Breast epithelium (tissue), 4 donors: ENCODE results near the gene ZNF440. TPM values are rescaled to one million over a fixed set of nuclear protein-coding genes. Genes with fewer than 3 reads are reported as not detected.
"Not testable (repeated sequence)": the region's sequence is repeated elsewhere in the genome, so short reads cannot be mapped to it uniquely, and the experiment has no call there.

Experiments
- DNase-seq, 2 donors: peaks; one replicate each; pipeline ENCODE4 v3.0.0-alpha.2; 2019; ENCODE audit warnings: low spot score in 2 of 2
- H3K27ac ChIP-seq, 2 donors: fragments of 200-600 bp; sonication (generic) in 1 of 2; one replicate each; pipeline ENCODE4 v1.5.1; 2016 to 2019; ENCODE audit warnings: mild to moderate bottlenecking in 1 of 2
- H3K27me3 ChIP-seq, 2 donors: fragments of 200-600 bp; sonication (generic) in 1 of 2; one replicate each; pipeline versions ENCODE4 v1.5.1 to v1.6.0; 2017 to 2019; ENCODE audit warnings: control low read depth in 1 of 2, mild to moderate bottlenecking in 1 of 2
- H3K36me3 ChIP-seq: fragments of 200-600 bp; one replicate; pipeline ENCODE4 v1.5.1; 2019
- H3K4me1 ChIP-seq, 2 donors: fragments of 200-600 bp; sonication (generic); one replicate each; pipeline ENCODE4 v1.5.1; 2016 to 2019; ENCODE audit warnings: control low read depth in 1 of 2
- H3K4me3 ChIP-seq, 3 donors: fragments of 200-600 bp; sonication (generic); 1 replicate in 2 of 3; 2 replicates in 1 of 3; pipeline ENCODE4 v1.5.1; 2016 to 2019; ENCODE audit warnings: mild to moderate bottlenecking in 3 of 3, moderate library complexity in 2 of 3
- H3K9me3 ChIP-seq, 2 donors: fragments of 200-600 bp; sonication (generic) in 1 of 2; one replicate each; pipeline ENCODE4 v1.5.1; 2016 to 2019; ENCODE audit warnings: control low read depth in 1 of 2
- CTCF ChIP-seq, 3 donors: fragments of 450-650 bp; IDR thresholded peaks; one replicate each; pipeline ENCODE4 v1.5.1; 2016 to 2017; ENCODE audit warnings: antibody characterized with exemption in 3 of 3, mild to moderate bottlenecking in 3 of 3, moderate library complexity in 3 of 3
- POLR2A ChIP-seq: fragments of 450-650 bp; IDR thresholded peaks from one replicate; pipeline ENCODE4 v1.6.1; 2016; ENCODE audit warnings: antibody characterized with exemption, mild to moderate bottlenecking, moderate library complexity
- POLR2AphosphoS5 ChIP-seq, 3 donors: sonication (generic); formaldehyde crosslinking; IDR thresholded peaks; one replicate each; pipeline ENCODE4 v1.6.1; 2017; ENCODE audit warnings: antibody characterized with exemption in 3 of 3
- intact Hi-C: fragments of 100-400 bp; cut with DNase I; formaldehyde crosslinking; loops from one replicate; pipeline ENCODE4 v1.15.1; 2023; ENCODE audit warnings: low total_unique reads
- total RNA-seq, 3 donors: library from RNA; depleted of rRNA; stranded (reverse); fragments of >200 nt; gene quantifications; one replicate each; pipeline ENCODE4 v1.1.0, GENCODE V29; 2016

ZNF440 gene
- total RNA-seq, result 10 to 100 TPM in 2 of 3 donors, 1 to 10 TPM in 1; 9.8 to 16.4 (median 16.0) TPM

GRCh38 chr19:11814029-11814699 is at the start of gene ZNF440:
Gene ZNF440 (plus strand): TSS chr19:11814273. CDS start chr19:11814448, 175 bp downstream.
- TF ChIP-seq POLR2A (peak; percentile 85), CTCF (IDR thresholded peaks at IDR 0.05) (no peak), POLR2AphosphoS5 (IDR thresholded peaks at IDR 0.05) (peak; percentile 74 to 93 (median 85))
- peak; percentile 96 to 97 for DNase-seq
- peak within 1 kb of the TSS; percentile 92 to 98 for H3K27ac ChIP-seq
- H3K9me3 ChIP-seq, result no peaks in the 10 kb centered on the region
- intact Hi-C loops, result no loop called here
- no peaks in the 10 kb centered on the region for H3K27me3 ChIP-seq
- H3K36me3 ChIP-seq, result no peaks in the 10 kb centered on the region
- H3K4me3 ChIP-seq, result peak within 1 kb of the TSS; percentile 66 to 91 (median 84)
- H3K4me1 ChIP-seq, result no peaks in the 10 kb centered on the region

- Histone ChIP-seq H3K36me3 (no peaks in the 10 kb centered on the region), H3K4me3 (peak within 1 kb of the TSS; percentile 80 to 91 (median 89)), H3K4me1 (peaks cover 2 to 3% of the 10 kb centered on the region in 2 donors), H3K27me3 (no peaks in the 10 kb centered on the region), H3K27ac (peak within 1 kb of the TSS; percentile 96 to 99), H3K9me3 (peaks cover under 1 to 9% of the 10 kb centered on the region in 2 donors)
- peak; percentile 23 for TF ChIP-seq POLR2A
- peak; percentile 82 to 89 (median 83) for TF ChIP-seq POLR2AphosphoS5 (IDR thresholded peaks at IDR 0.05)
- peak in 1 of 3 donors; percentile 5 for TF ChIP-seq CTCF (IDR thresholded peaks at IDR 0.05)
- intact Hi-C loops, result loop anchor here (5.0 kb wide), 1 partner anchor 875 kb away; no protein-coding TSS in a partner anchor
- DNase-seq, result peak; percentile 96 to 98
Observed at GRCh38 chr19:11766597-11767591, 47.2 kb upstream of the ZNF440 start, which contains the start of gene ZNF441. Gene ZNF441 (plus strand): TSS chr19:11767000. CDS start chr19:11767194, 194 bp downstream.

GRCh38 chr19:11767633-11768133 is 46.4 kb upstream of the ZNF440 start:
- intact Hi-C loops, result loop anchor here (5.0 kb wide), 1 partner anchor 875 kb away; no protein-coding TSS in a partner anchor
- H3K9me3 ChIP-seq, result peaks cover 8 to 17% of the 10 kb centered on the region in 2 donors
- H3K4me1 ChIP-seq, result peaks cover 2 to 3% of the 10 kb centered on the region in 2 donors
- peak; percentile 31 to 54 for DNase-seq
- peak overlapping the region; percentile 80 to 91 (median 89) for H3K4me3 ChIP-seq
- no peaks in the 10 kb centered on the region for H3K27me3 ChIP-seq
- no peaks in the 10 kb centered on the region for H3K36me3 ChIP-seq
- TF ChIP-seq CTCF (IDR thresholded peaks at IDR 0.05) (no peak), POLR2AphosphoS5 (IDR thresholded peaks at IDR 0.05) (peak in 1 of 3 donors; percentile 12), POLR2A (no peak)
- H3K27ac ChIP-seq, result peak overlapping the region; percentile 96 to 99

GRCh38 chr19:11769995-11770394 is 44.1 kb upstream of the ZNF440 start:
- Histone ChIP-seq H3K36me3 (no peaks in the 10 kb centered on the region), H3K27me3 (no peaks in the 10 kb centered on the region), H3K4me1 (peaks cover 2 to 3% of the 10 kb centered on the region in 2 donors), H3K4me3 (no peak overlapping the region), H3K27ac (no peak overlapping the region), H3K9me3 (peaks cover 21 to 24% of the 10 kb centered on the region in 2 donors)
- no peak for DNase-seq
- no peak for TF ChIP-seq POLR2A
- TF ChIP-seq CTCF (IDR thresholded peaks at IDR 0.05), result no peak
- intact Hi-C loops, result loop anchor here (5.0 kb wide), 1 partner anchor 872 kb away; no protein-coding TSS in a partner anchor

- intact Hi-C loops, H3K36me3 ChIP-seq, H3K27ac ChIP-seq, H3K4me1 ChIP-seq, H3K27me3 ChIP-seq, DNase-seq, H3K4me3 ChIP-seq: not testable (repeated sequence)
- H3K9me3 ChIP-seq, result peaks cover 33 to 38% of the 10 kb centered on the region in 2 donors
Observed at GRCh38 chr19:11771520-11771919, 42.6 kb upstream of the ZNF440 start.

- H3K4me1 ChIP-seq, H3K27me3 ChIP-seq, intact Hi-C loops, H3K4me3 ChIP-seq, DNase-seq, H3K27ac ChIP-seq: not testable (repeated sequence)
- Histone ChIP-seq H3K36me3 (peaks cover 28% of the 10 kb centered on the region), H3K9me3 (peaks cover 69 to 72% of the 10 kb centered on the region in 2 donors)
Observed at GRCh38 chr19:11776669-11777068, 37.4 kb upstream of the ZNF440 start.
